Colonic mucosa (tissue), 4 donors: Measurements from ENCODE around the gene PCNX2. TPM values are rescaled to one million over a fixed set of nuclear protein-coding genes. Genes with fewer than 3 reads are reported as not detected.

Experiments used
- DNase-seq: peaks from one replicate; pipeline ENCODE4 v3.0.0-alpha.2; 2020
- H3K27ac ChIP-seq: fragments of 200-600 bp; one replicate; pipeline ENCODE4 v1.8.0; 2021
- H3K27me3 ChIP-seq: fragments of 200-600 bp; one replicate; pipeline ENCODE4 v1.8.0; 2021
- H3K36me3 ChIP-seq: fragments of 200-600 bp; one replicate; pipeline ENCODE4 v1.8.0; 2021
- H3K4me1 ChIP-seq: fragments of 200-600 bp; one replicate; pipeline ENCODE4 v1.8.0; 2021; ENCODE audit warnings: mild to moderate bottlenecking
- H3K4me3 ChIP-seq: fragments of 200-600 bp; one replicate; pipeline ENCODE4 v1.8.0; 2021
- H3K9ac ChIP-seq, 2 donors: one replicate each; pipeline ENCODE4 v1.7.0; 2013; ENCODE audit warnings: control low read depth in 2 of 2, low read depth in 2 of 2, low read length in 2 of 2
- H3K9me3 ChIP-seq: fragments of 200-600 bp; one replicate; pipeline ENCODE4 v1.8.0; 2021
- CTCF ChIP-seq: fragments of 200-600 bp; IDR thresholded peaks from one replicate; pipeline ENCODE4 v1.8.0; 2022; ENCODE audit warnings: antibody characterized with exemption, mild to moderate bottlenecking
- intact Hi-C: fragments of 100-400 bp; cut with DNase I; formaldehyde crosslinking; loops from one replicate; pipeline ENCODE4 v1.14.1; 2022
- total RNA-seq, 2 donors: library from RNA; stranded (reverse); fragmentation: NEBNext Ultra II Directional in 1 of 2; extraction: Animal tissue kit (Norgen Biotek cat#: 25700) in 1 of 2; gene quantifications; one replicate each; pipeline ENCODE4 v1.2.1, GENCODE V29; 2021
- donor health status: healthy.
- donor health status: DM: no; HTN: no; CAD: no.
- donor health status: DM: no; HTN: no; CAD: no.

Gene PCNX2
- total RNA-seq, 2 donors from 2014 or later = 5.4 to 6.7 TPM

GRCh38 chr1:232974971-232975370 is 320.6 kb downstream of the PCNX2 start:
- H3K36me3 ChIP-seq = peaks cover 16% of the 10 kb centered on the region
- no peak overlapping the region for H3K9ac ChIP-seq
- H3K4me3 ChIP-seq = no peak overlapping the region
- intact Hi-C loops = no loop called here
- H3K27me3 ChIP-seq = no peaks in the 10 kb centered on the region
- no peak for DNase-seq
- H3K9me3 ChIP-seq = no peaks in the 10 kb centered on the region
- no peaks in the 10 kb centered on the region for H3K4me1 ChIP-seq
- TF ChIP-seq CTCF = no peak
- no peak overlapping the region for H3K27ac ChIP-seq

- Histone ChIP-seq H3K9me3 (no peaks in the 10 kb centered on the region), H3K4me1 (no peaks in the 10 kb centered on the region), H3K36me3 (peaks cover 16% of the 10 kb centered on the region), H3K4me3 (no peak overlapping the region), H3K27ac (no peak overlapping the region), H3K9ac (no peak overlapping the region), H3K27me3 (no peaks in the 10 kb centered on the region)
- intact Hi-C loops = no loop called here
- no peak for TF ChIP-seq CTCF
- DNase-seq = no peak
Observed at GRCh38 chr1:232973652-232974611, 321.6 kb downstream of the PCNX2 start.

- no peak overlapping the region for H3K27ac ChIP-seq
- H3K4me1 ChIP-seq = no peaks in the 10 kb centered on the region
- no peak overlapping the region for H3K4me3 ChIP-seq
- intact Hi-C loops = no loop called here
- no peaks in the 10 kb centered on the region for H3K27me3 ChIP-seq
- peaks cover 16% of the 10 kb centered on the region for H3K36me3 ChIP-seq
- no peak for DNase-seq
- H3K9ac ChIP-seq = no peak overlapping the region
- no peak for TF ChIP-seq CTCF
- H3K9me3 ChIP-seq = no peaks in the 10 kb centered on the region
Observed at GRCh38 chr1:232970508-232970907, 325.0 kb downstream of the PCNX2 start.

- Histone ChIP-seq H3K4me1 (no peaks in the 10 kb centered on the region), H3K27me3 (no peaks in the 10 kb centered on the region), H3K9me3 (no peaks in the 10 kb centered on the region), H3K36me3 (peaks cover 16% of the 10 kb centered on the region), H3K27ac (no peak overlapping the region), H3K4me3 (no peak overlapping the region), H3K9ac (no peak overlapping the region)
- TF ChIP-seq CTCF = no peak
- DNase-seq = no peak
- intact Hi-C loops = no loop called here
Observed at GRCh38 chr1:232969799-232970198, 325.7 kb downstream of the PCNX2 start.

GRCh38 chr1:232968965-232969364 is 326.6 kb downstream of the PCNX2 start:
- H3K4me3 ChIP-seq = no peak overlapping the region
- no peak for DNase-seq
- intact Hi-C loops = no loop called here
- peaks cover 16% of the 10 kb centered on the region for H3K36me3 ChIP-seq
- H3K27ac ChIP-seq = no peak overlapping the region
- no peaks in the 10 kb centered on the region for H3K27me3 ChIP-seq
- TF ChIP-seq CTCF = no peak
- H3K9ac ChIP-seq = no peak overlapping the region
- no peaks in the 10 kb centered on the region for H3K4me1 ChIP-seq
- H3K9me3 ChIP-seq = no peaks in the 10 kb centered on the region
